Endothelial cell of umbilical vein (primary cell): Measurements from ENCODE around the gene BTBD2. TPM values are rescaled to one million over a fixed set of nuclear protein-coding genes. Genes with fewer than 3 reads are reported as not detected.

Source experiments
- BruUV-seq: library from RNA; stranded (reverse); fragments of 400-500 nt; replicated peaks from 2 replicates; lab custom pipeline; 2021; lab: Mats Ljungman, UMichigan
- CTCF ChIA-PET: fragments of 300-600, 350-600 bp; sonication (Branson Sonifier 250); formaldehyde crosslinking; loops from one replicate; lab custom pipeline; 2021; ENCODE audit warnings: antibody characterized with exemption, inconsistent platforms; lab: Charles Lee
- POLR2A ChIA-PET: fragments of 300-600, 350-600 bp; sonication (Branson Sonifier 250); formaldehyde crosslinking; loops from one replicate; lab custom pipeline; 2021; ENCODE audit warnings: antibody characterized with exemption, inconsistent platforms; lab: Charles Lee
- DNase-seq: peaks from one replicate; pipeline ENCODE4 v3.0.0-alpha.2; 2011; ENCODE audit warnings: low read depth, low spot score
- FAIRE-seq: peaks from 2 replicates; lab custom pipeline; 2011; peaks lifted over from hg19 to GRCh38; lab: Jason Lieb, UNC
- H2AFZ ChIP-seq: 2 replicates; pipeline ENCODE4 v1.6.0; 2012; ENCODE audit warnings: low read depth, low read length, control low read depth, inconsistent platforms
- H3K27ac ChIP-seq: 2 replicates; pipeline ENCODE4 v1.5.1; 2011; ENCODE audit warnings: low read depth, mild to moderate bottlenecking, control low read depth, low read length, moderate library complexity; ENCODE audit not compliant: insufficient read depth
- H3K27me3 ChIP-seq, 2 experiments: 2 replicates each; pipeline versions ENCODE4 v1.6.0 to v1.6.1; 2011; ENCODE audit warnings: low read length in 2 of 2, mixed read lengths in 1 of 2; ENCODE audit not compliant: control insufficient read depth in 2 of 2, insufficient read depth in 2 of 2
- H3K36me3 ChIP-seq, 2 experiments: 2 replicates in 1 of 2; 3 replicates in 1 of 2; pipeline ENCODE4 v1.5.1; 2011; ENCODE audit warnings: low read length in 2 of 2, mild to moderate bottlenecking in 1 of 2, moderate library complexity in 1 of 2; ENCODE audit not compliant: control insufficient read depth in 2 of 2, insufficient read depth in 2 of 2; ENCODE audit errors: extremely low read depth in 1 of 2
- H3K4me1 ChIP-seq: 3 replicates; pipeline ENCODE4 v1.5.1; 2011; ENCODE audit warnings: mild to moderate bottlenecking, low read length; ENCODE audit not compliant: control insufficient read depth, insufficient read depth; ENCODE audit errors: extremely low read depth
- H3K4me2 ChIP-seq: 2 replicates; pipeline ENCODE4 v1.6.1; 2011; ENCODE audit warnings: low read length, control low read depth, mixed read lengths; ENCODE audit not compliant: insufficient read depth
- H3K4me3 ChIP-seq, 3 experiments: fragments of 200-600 bp in 1 of 3; sonication (generic), shearing (Covaris generic) in 1 of 3; replicated peaks in 1 of 3; 2 replicates each; pipeline ENCODE4 v1.5.1; 2011 to 2016; ENCODE audit warnings: control low read depth in 3 of 3, low read length in 3 of 3, mild to moderate bottlenecking in 2 of 3, inconsistent platforms in 1 of 3, low read depth in 1 of 3, moderate library complexity in 1 of 3; ENCODE audit not compliant: insufficient read depth in 1 of 3
- H3K79me2 ChIP-seq: 2 replicates; pipeline ENCODE4 v1.6.0; 2012; ENCODE audit warnings: low read length, inconsistent platforms; ENCODE audit not compliant: control insufficient read depth, insufficient read depth
- H3K9ac ChIP-seq: replicated peaks from 2 replicates; pipeline ENCODE3; 2011; ENCODE audit warnings: low read length, control low read depth; ENCODE audit not compliant: insufficient read depth; ENCODE audit errors: extremely low read depth
- H3K9me1 ChIP-seq: replicated peaks from 3 replicates; pipeline ENCODE4 v1.6.0; 2011; ENCODE audit warnings: mild to moderate bottlenecking, low read length; ENCODE audit not compliant: control insufficient read depth, insufficient read depth; ENCODE audit errors: extremely low read depth
- H3K9me3 ChIP-seq: replicated peaks from 2 replicates; pipeline ENCODE4 v1.5.1; 2012; ENCODE audit warnings: low read length, inconsistent platforms; ENCODE audit not compliant: control insufficient read depth, insufficient read depth
- H4K20me1 ChIP-seq: replicated peaks from 2 replicates; pipeline ENCODE3; 2011; ENCODE audit warnings: mild to moderate bottlenecking, low read length; ENCODE audit not compliant: control insufficient read depth, insufficient read depth; ENCODE audit errors: extremely low read depth
- CTCF ChIP-seq, 2 donors: IDR thresholded peaks; 1 replicate in 1 of 2; 2 replicates in 1 of 2; pipeline ENCODE4 v1.5.1; 2011; ENCODE audit warnings: low read length in 2 of 2, mild to moderate bottlenecking in 2 of 2, moderate library complexity in 2 of 2, control low read depth in 1 of 2, inconsistent platforms in 1 of 2, low read depth in 1 of 2; ENCODE audit not compliant: insufficient read depth in 1 of 2; ENCODE audit errors: extremely low read depth in 1 of 2
- EZH2 ChIP-seq: IDR thresholded peaks from 2 replicates; pipeline ENCODE4 v1.6.1; 2012; ENCODE audit warnings: borderline replicate concordance, low read depth, mild to moderate bottlenecking, moderate library complexity, low read length, inconsistent platforms; ENCODE audit not compliant: severe bottlenecking
- FOS ChIP-seq: IDR thresholded peaks from 2 replicates; pipeline ENCODE4 v1.6.1; 2011; ENCODE audit warnings: mild to moderate bottlenecking, low read length, moderate library complexity, borderline replicate concordance; ENCODE audit not compliant: insufficient read depth
- GATA2 ChIP-seq: IDR thresholded peaks from 2 replicates; pipeline ENCODE4 v1.7.0; 2011; ENCODE audit warnings: low read depth, mild to moderate bottlenecking, moderate library complexity, mixed read lengths, low read length; ENCODE audit not compliant: insufficient read length, insufficient read depth
- JUN ChIP-seq: IDR thresholded peaks from 2 replicates; pipeline ENCODE4 v1.6.1; 2011; ENCODE audit warnings: borderline replicate concordance, low read depth; ENCODE audit not compliant: insufficient read length, insufficient read depth
- MAX ChIP-seq: IDR thresholded peaks from 2 replicates; pipeline ENCODE4 v1.6.1; 2011; ENCODE audit not compliant: insufficient read depth, insufficient read length
- MYC ChIP-seq: IDR thresholded peaks from one replicate; pipeline ENCODE4 v1.6.1; 2011; ENCODE audit warnings: mild to moderate bottlenecking, low read depth, low read length
- POLR2A ChIP-seq: IDR thresholded peaks from 2 replicates; pipeline ENCODE4 v1.6.1; 2012; ENCODE audit warnings: low read depth, mild to moderate bottlenecking, control low read depth, low read length
- POLR2AphosphoS5 ChIP-seq: IDR thresholded peaks from 2 replicates; pipeline ENCODE4 v1.6.1; 2012; ENCODE audit warnings: low read depth, mild to moderate bottlenecking, control low read depth, low read length, moderate library complexity; ENCODE audit not compliant: insufficient read depth
- dilution Hi-C: fragments of 300-500 bp; cut with MboI; formaldehyde crosslinking; loops from one replicate; pipeline ENCODE4 v1.15.0; 2019; ENCODE audit warnings: low sequenced_read_pairs; ENCODE audit not compliant: extremely low pct_ligation_motif_present
- intact Hi-C: fragments of 100-400 bp; cut with micrococcal nuclease; formaldehyde crosslinking; loops from one replicate; pipeline ENCODE4 v1.10.0; 2022
- polyA plus RNA-seq, 4 experiments: library from polyadenylated mRNA; depleted of rRNA in 3 of 4; stranded (reverse) in 3 of 4; unstranded in 1 of 4; fragments of >200 nt; gene quantifications; 2 replicates each; pipeline versions ENCODE4 v1.2.1 to v1.2.3, GENCODE V29; 2011 to 2012; ENCODE audit warnings: missing spikeins in 1 of 4
- total RNA-seq: library from RNA; stranded (reverse); gene quantifications from 2 replicates; pipeline ENCODE4 v1.2.3, GENCODE V29; 2021

The BTBD2 gene
- total and polyA plus RNA-seq, 2 donors (not counting 3 experiments of a cell fraction or from before 2014, with no cell fraction given): 59.2 to 78.2 TPM

DNA sequence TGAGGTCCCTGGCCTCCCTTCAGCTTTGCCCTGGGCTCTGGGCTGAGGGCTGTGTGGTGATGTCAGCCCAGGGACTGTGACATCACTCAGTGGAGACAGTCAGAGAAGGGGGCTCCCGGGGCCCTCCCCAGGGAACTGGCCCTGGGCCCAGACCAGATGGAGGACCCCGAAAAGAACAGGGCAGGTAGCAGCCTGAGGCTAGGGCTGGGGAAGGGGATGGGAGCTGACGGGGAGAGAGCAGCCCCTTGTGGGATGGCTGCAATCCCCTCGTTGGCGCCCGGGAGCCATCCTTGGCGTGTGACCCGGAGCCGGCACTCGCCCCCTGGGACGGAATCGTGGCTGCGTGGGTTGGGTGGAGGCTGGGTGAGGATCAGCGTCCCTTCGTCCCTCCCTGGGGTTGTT lies 61.0 kb downstream of the BTBD2 start:
- no peaks in the 10 kb centered on the region for H3K27me3 ChIP-seq
- POLR2A ChIA-PET: interaction anchor here (0.6 kb wide), 1 partner anchor 343 kb away, joined by 5 read pairs; no protein-coding TSS in a partner anchor
- H3K4me2 ChIP-seq: no peak overlapping the region
- H3K4me3 ChIP-seq: no peak overlapping the region
- no peak overlapping the region for H2AFZ ChIP-seq
- dilution Hi-C loops: no loop called here
- H3K9me1 ChIP-seq: no peaks in the 10 kb centered on the region
- no peak overlapping the region for H3K27ac ChIP-seq
- FAIRE-seq (no peak), DNase-seq (no peak)
- H3K79me2 ChIP-seq: peaks cover 67% of the 10 kb centered on the region
- BruUV-seq: no TSS peak
- CTCF ChIA-PET: no interaction called here
- no peaks in the 10 kb centered on the region for H3K4me1 ChIP-seq
- TF ChIP-seq MYC (no peak), POLR2AphosphoS5 (no peak), FOS (no peak), MAX (no peak), JUN (no peak), CTCF (IDR thresholded peaks at IDR 0.05; ENCODE audit: extremely low read depth in 1 of 2, insufficient read depth in 1 of 2, low read depth in 1 of 2, low read length in 2 of 2) (no peak), POLR2A (no peak), EZH2 (no peak), GATA2 (no peak)
- no peaks in the 10 kb centered on the region for H4K20me1 ChIP-seq
- no peaks in the 10 kb centered on the region for H3K9me3 ChIP-seq
- intact Hi-C loops: no loop called here
- no peak overlapping the region for H3K9ac ChIP-seq
- H3K36me3 ChIP-seq: peaks cover 0 to 9% of the 10 kb centered on the region in 2 experiments
